ENCODE measurements around the gene FBXO38.

The FBXO38 gene

GRCh38 chr5:148482196-148482595, 98.4 kb downstream of the FBXO38 start:
- no peak for DNase-seq

DNA sequence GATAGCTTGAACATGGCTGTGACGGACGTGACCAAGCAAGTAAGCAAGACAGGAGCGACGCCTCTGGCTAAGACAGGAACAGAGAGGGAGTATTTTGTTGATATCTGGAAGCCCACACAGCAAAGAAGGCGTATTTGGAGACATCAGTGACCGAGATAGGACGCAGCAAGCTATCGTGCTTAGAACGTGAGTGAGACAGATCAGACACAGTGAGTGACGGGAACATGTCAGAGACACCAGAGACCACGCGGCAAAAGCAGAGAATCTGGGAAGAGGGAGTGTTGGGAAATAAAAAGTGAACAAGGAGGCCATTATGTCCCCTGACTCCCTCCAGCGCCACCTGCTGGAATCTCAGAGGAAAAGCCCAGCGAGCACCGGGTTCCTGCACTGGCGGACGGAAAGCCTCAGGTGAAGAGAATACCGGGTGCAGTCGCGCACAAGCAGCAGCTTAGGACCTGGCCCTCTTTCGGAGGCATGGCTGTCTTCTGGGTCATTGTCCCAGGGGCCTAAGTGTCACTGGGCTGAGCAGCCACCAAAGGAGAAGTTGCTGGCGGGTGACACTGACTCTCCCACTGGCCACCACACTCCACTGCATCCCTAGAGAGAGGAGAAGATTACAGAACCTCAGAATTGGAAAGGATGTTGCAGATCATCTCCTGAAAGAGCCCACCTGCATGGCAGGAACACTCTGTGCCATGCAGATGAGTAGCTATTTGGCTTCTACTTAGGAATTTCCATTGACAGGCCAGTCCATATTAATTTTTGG, 99.1 kb downstream of the FBXO38 start:
- peak; percentile 78 for DNase-seq

DNA sequence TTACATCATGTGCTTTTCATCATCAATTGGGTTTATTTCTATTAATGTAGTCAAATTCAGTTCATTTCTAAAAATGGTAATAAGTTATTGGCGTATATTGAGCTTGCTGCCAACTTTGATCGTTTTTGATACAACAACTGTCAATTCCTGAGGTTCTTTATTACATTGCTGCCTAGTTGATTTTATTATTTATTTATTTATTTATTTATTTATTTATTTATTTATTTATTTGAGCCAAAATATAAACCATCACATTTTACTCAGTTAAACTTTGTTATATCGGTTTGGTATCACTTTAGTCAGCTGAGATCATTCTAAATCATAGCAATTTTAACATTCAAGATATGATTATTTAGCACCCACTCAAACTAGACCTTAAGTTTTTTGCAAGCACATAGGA, 100.0 kb downstream of the FBXO38 start:
- no peak for DNase-seq

GRCh38 chr5:148484651-148485050, 100.9 kb downstream of the FBXO38 start:
- no peak for DNase-seq

GRCh38 chr5:148486456-148486855, 102.7 kb downstream of the FBXO38 start:
- DNase-seq: no peak

GRCh38 chr5:148488757-148489156, 105.0 kb downstream of the FBXO38 start:
- DNase-seq: no peak

GRCh38 chr5:148491015-148491792, 107.4 kb downstream of the FBXO38 start:
- no peak for DNase-seq

- no peak for DNase-seq
Observed at GRCh38 chr5:148491793-148492184, 108.0 kb downstream of the FBXO38 start.

- no peak for DNase-seq
Observed at GRCh38 chr5:148492351-148492750, 108.6 kb downstream of the FBXO38 start.
